Measurements from ENCODE around the gene RETSAT.
"Not testable (repeated sequence)": the region's sequence is repeated elsewhere in the genome, so short reads cannot be mapped to it uniquely, and the experiment has no call there.

Gene RETSAT

GRCh38 chr2:85341269-85342029, 12.9 kb downstream of the RETSAT start:
- H3K4me3 ChIP-seq, result no peak overlapping the region
- no peak overlapping the region for H3K27ac ChIP-seq

- no peak overlapping the region for H3K4me3 ChIP-seq
- H3K27ac ChIP-seq, result no peak overlapping the region
Measured at GRCh38 chr2:85340034-85340892, 14.1 kb downstream of the RETSAT start.

DNA sequence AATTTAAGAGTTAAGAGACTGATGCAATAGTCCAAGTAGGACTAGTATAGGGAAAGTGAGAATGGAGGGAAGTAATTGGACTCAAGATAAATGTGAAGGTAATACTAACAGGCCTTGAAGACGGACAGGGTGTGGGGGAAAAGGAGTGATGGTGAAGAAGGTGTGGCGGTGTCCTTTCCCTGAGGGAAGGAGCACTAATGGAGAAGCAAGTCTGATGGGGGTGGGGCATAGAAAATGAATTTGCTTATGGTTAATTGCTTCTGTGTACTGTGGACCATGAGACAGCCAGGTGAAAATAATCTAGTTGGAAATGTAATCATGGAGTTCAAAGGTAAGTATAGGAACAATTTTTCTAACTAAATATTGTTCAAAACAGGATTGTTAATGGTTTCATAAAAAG, 19.4 kb downstream of the RETSAT start:
- Histone ChIP-seq H3K27ac (no peak overlapping the region), H3K4me3 (no peak overlapping the region)

GRCh38 chr2:85333877-85334276, 20.5 kb downstream of the RETSAT start:
- H3K27ac ChIP-seq, result not testable (repeated sequence)

DNA sequence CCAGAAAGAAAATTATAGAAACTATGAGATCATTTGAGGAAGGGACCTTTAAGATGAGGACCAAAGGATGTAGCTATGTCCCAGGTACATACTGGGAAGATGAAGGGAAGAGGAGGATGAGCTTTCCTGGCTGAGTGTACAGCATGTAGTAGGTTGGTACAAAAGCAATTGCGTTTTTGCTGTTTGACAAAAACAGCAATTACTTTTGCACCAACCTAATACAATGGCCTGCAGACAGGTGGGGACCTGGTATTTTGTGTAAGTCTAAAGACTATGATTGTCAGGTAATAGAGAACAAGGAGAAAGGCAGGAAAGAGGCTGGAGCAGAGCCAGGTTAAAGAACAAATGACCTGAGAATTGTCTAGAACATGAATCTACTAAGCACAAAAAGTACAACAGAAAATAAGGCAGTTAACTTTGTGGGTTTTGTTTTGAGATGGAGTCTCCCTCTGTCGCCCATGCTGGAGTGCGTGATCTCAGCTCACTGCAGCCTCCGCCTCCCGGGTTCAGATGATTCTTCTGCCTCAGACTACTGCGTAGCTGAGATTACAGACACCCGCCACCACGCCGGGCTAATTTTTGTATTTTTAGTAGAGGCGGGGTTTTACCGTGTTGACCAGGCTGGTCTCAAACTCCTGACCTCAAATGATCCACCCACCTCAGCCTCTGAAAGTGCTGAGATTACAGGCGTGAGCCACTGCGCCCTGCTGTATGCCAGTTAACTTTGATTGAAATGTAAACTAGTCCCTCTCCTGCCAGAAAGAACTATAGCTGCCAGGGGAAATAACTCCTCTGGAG, 23.3 kb downstream of the RETSAT start:
- Histone ChIP-seq H3K4me3 (no peak overlapping the region), H3K27ac (no peak overlapping the region)

More at GRCh38 chr2:85333877-85334276, 20.5 kb downstream of the RETSAT start:
- H3K4me3 ChIP-seq, result not testable (repeated sequence)

- H3K4me3 ChIP-seq, H3K27ac ChIP-seq: not testable (repeated sequence)
Measured at GRCh38 chr2:85329701-85330100, 24.6 kb downstream of the RETSAT start.

- H3K27ac ChIP-seq, result no peak overlapping the region
- H3K4me3 ChIP-seq, result no peak overlapping the region
Measured at GRCh38 chr2:85329181-85329651, 25.1 kb downstream of the RETSAT start.

GRCh38 chr2:85327822-85328617, 26.3 kb downstream of the RETSAT start, which contains the start of gene TGOLN2:
Gene TGOLN2, minus strand, starts transcription at chr2:85327989. Its CDS starts 27 bp downstream, at chr2:85327962.
- peak within 1 kb of the TSS; percentile 68 to 100 (median 97) for H3K27ac ChIP-seq
- H3K4me3 ChIP-seq, result peak within 1 kb of the TSS; percentile 56 to 82 (median 75)

DNA sequence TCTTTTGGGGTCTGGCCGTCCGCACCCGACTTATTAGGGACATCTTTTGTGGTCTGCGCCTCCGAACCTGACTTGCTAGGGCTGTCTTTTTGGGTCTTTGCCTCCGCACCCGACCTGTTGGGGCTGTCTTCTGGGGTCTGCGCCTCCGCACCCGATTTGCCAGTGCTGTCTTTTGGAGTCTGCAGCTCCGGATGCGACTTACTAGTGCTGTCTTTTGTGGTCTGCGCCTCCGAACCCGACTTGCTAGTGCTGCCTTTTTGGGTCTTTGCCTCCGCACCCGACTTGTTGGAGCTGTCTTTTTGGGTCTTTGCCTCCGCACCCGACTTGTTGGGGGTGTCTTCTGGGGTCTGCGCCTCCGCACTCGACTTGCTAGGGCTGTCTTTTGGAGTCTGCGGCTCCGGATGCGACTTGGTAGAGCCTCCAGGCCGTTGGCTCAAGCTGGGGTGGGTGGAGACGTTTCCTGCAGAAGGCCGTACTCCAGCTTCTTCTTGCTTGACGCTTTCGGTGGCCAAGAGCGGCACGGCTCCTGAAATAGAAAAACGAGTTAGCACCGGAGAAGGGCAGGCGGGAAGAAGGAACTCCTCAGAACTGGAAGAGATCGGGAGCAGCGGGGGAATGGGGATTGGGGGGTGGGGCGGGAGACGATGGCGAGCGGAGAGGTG, 27.0 kb downstream of the RETSAT start:
- Histone ChIP-seq H3K4me3 (peak overlapping the region; percentile 56 to 82 (median 75)), H3K27ac (peak overlapping the region; percentile 51 to 100 (median 97))

- H3K27ac ChIP-seq, result peak overlapping the region in 20 of 21 experiments; percentile 84 to 100 (median 97)
- H3K4me3 ChIP-seq, result peak overlapping the region; percentile 56 to 82 (median 75)
Measured at GRCh38 chr2:85326406-85327159, 27.7 kb downstream of the RETSAT start.

- Histone ChIP-seq H3K4me3 (peak overlapping the region; percentile 56 to 82 (median 75)), H3K27ac (peak overlapping the region in 5 of 21 experiments; percentile 23 to 94 (median 40))
Measured at GRCh38 chr2:85325466-85325811, 28.9 kb downstream of the RETSAT start.

DNA sequence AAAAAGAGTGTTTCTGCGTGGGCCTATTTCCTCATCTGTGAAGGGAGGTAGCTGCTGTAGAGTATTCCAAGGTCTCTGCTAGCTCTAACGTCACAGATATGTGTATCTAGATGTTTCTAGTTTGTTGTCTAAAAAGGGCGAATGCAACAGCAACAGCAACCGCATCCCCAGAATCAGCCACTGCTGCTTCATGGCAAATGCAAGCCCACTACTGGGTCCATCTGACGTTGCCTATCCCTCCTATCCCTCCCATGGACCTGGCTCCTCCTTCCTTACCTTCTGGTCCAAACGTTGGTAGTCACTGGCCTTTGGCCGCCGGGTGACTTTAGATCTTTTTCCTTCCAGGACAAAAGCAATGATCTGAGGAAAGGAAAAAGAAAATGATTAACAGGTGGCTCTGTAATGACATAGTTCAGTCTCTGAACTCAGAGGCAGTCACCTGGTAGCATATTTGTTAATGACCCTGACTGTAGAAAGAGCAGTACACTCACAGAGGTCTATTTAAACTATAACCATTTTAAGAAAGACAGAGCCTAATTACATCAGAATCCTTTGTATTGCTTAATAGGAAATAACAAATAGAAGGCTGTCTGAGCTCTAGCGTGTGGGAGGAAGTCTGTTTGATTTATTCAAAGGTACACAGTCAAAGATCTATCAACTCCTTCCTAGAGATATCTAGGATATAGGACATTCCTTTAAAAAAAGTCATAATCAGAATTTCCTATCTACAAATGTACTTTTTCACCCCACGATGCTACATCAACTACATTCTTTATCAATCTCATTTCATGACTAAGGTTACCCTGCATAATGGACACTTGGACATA, 29.5 kb downstream of the RETSAT start:
- Histone ChIP-seq H3K4me3 (peak overlapping the region; percentile 4 to 82 (median 75)), H3K27ac (peak overlapping the region in 5 of 21 experiments; percentile 34 to 94 (median 40))

DNA sequence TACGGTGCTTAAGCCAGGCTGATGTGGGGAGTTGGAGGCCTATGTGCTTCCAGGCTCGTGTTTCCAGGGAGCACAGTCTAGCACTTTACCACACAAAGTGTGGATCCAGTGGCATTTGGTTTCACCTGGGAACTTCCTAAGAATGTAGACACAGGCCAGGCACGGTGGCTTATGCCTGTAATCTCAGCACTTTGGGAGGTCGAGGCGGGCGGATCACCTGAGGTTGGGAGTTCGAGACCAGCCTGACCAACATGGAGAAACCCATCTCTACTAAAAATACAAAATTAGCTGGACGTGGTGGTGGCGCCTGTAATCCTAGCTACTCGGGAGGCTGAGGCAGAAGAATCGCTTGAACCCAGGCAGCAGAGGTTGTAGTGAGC, 30.4 kb downstream of the RETSAT start:
- not testable (repeated sequence) for H3K27ac ChIP-seq, H3K4me3 ChIP-seq

DNA sequence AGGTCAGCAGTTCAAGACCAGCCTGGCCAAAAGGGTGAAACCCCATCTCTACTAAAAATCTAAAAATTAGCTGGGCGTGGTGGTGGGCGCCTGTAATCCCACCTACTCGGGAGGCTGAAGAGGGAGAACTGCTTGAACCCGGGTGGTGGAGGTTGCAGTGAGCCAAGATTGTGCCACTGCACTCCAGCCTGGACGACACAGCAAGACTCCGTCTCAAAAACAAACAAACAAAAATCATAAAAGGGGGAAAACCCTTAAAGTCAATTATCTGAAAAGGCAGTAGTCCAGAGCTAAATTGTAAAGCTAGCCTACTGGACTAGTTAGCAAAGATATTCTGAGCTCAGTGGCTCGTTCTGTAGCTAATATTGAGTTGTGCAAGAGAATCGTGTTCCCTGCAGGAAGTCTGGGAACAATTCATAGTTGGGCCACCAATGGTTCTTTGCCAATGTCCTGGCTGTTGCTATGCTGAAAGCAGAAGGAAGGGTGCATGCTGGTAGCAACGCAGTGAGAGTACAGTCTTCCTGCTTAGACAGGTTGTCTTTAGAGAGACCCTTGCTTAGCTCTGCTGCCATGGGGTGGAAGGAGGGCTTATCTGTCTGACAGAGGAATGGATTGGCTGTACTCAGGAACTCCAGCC, 30.9 kb downstream of the RETSAT start:
- H3K4me3 ChIP-seq, result no peak overlapping the region
- H3K27ac ChIP-seq, result peak overlapping the region in 1 of 21 experiments; percentile 10

- H3K4me3 ChIP-seq, result no peak overlapping the region
- H3K27ac ChIP-seq, result no peak overlapping the region
Measured at GRCh38 chr2:85319796-85320195, 34.5 kb downstream of the RETSAT start.

Measured in skin epidermis (tissue), 12 donors.